ENCODE data around the gene WWC2. TPM values are rescaled to one million over a fixed set of nuclear protein-coding genes. Genes with fewer than 3 reads are reported as not detected.

WWC2 gene
- total RNA-seq, 4 donors from 2014 or later: 28.2 to 38.5 (median 37.0) TPM

GRCh38 chr4:183253451-183253850, 154.4 kb downstream of the WWC2 start:
- TF ChIP-seq, protein P1, sequence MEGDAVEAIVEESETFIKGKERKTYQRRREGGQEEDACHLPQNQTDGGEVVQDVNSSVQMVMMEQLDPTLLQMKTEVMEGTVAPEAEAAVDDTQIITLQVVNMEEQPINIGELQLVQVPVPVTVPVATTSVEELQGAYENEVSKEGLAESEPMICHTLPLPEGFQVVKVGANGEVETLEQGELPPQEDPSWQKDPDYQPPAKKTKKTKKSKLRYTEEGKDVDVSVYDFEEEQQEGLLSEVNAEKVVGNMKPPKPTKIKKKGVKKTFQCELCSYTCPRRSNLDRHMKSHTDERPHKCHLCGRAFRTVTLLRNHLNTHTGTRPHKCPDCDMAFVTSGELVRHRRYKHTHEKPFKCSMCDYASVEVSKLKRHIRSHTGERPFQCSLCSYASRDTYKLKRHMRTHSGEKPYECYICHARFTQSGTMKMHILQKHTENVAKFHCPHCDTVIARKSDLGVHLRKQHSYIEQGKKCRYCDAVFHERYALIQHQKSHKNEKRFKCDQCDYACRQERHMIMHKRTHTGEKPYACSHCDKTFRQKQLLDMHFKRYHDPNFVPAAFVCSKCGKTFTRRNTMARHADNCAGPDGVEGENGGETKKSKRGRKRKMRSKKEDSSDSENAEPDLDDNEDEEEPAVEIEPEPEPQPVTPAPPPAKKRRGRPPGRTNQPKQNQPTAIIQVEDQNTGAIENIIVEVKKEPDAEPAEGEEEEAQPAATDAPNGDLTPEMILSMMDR (IDR thresholded peaks at IDR 0.05): no peak
- no peak for TF ChIP-seq EP300 (IDR thresholded peaks at IDR 0.05)
- no peak for TF ChIP-seq POLR2AphosphoS5 (IDR thresholded peaks at IDR 0.05)
- no peak for TF ChIP-seq POLR2A (IDR thresholded peaks at IDR 0.05; ENCODE audit: low read depth)
- H3K27ac ChIP-seq (replicated peaks in 1 of 4): no peak overlapping the region
- H3K9me3 ChIP-seq: no peaks in the 10 kb centered on the region
- H3K36me3 ChIP-seq: peaks cover 4 to 69% (median 34%) of the 10 kb centered on the region in 4 donors
- WGBS: 71% methylated on average over 1 of the region's 1 CpG
- H3K27me3 ChIP-seq: no peaks in the 10 kb centered on the region
- no peak for DNase-seq (ENCODE audit: extremely low spot score)
- no peak overlapping the region for H3K4me3 ChIP-seq
- intact Hi-C loops (cut with DNase I): no loop called here
- peaks cover 3 to 20% (median 14%) of the 10 kb centered on the region in 4 donors for H3K4me1 ChIP-seq

GRCh38 chr4:183254162-183254561, 155.1 kb downstream of the WWC2 start:
- no peak for DNase-seq (ENCODE audit: extremely low spot score)
- Histone ChIP-seq H3K27me3 (no peaks in the 10 kb centered on the region), H3K9me3 (no peaks in the 10 kb centered on the region), H3K36me3 (peaks cover 0 to 69% (median 29%) of the 10 kb centered on the region in 4 donors), H3K4me1 (peaks cover 3 to 20% (median 14%) of the 10 kb centered on the region in 4 donors), H3K4me3 (no peak overlapping the region), H3K27ac (replicated peaks in 1 of 4) (no peak overlapping the region)
- intact Hi-C loops (cut with DNase I): no loop called here
- TF ChIP-seq POLR2AphosphoS5 (IDR thresholded peaks at IDR 0.05) (no peak), EP300 (IDR thresholded peaks at IDR 0.05) (no peak), POLR2A (IDR thresholded peaks at IDR 0.05; ENCODE audit: low read depth) (no peak)
- TF ChIP-seq, protein P1 (IDR thresholded peaks at IDR 0.05): no peak
- 65% methylated on average over 6 of the region's 6 CpGs for WGBS

DNA sequence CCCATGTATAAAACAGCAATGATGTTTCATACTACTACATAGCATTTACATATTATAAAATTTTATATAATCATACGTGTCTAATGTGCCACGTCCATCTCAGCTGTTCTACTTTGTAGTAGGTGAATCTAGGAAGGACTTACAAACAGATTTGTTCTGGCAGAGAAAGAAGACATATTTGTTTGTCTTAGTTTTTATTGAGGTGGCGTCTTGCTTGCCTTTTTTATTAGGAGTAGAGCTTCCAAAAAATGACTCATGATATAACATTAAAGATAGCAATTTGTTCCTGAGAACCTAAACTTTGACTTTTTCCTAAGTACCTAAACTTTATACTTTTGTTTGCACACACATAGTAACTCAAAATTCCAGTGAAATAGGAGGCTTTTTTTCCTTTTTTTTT, 156.4 kb downstream of the WWC2 start:
- intact Hi-C loops (cut with DNase I): no loop called here
- no peak overlapping the region for H3K27ac ChIP-seq (replicated peaks in 1 of 4)
- DNase-seq (ENCODE audit: extremely low spot score): no peak
- no peaks in the 10 kb centered on the region for H3K27me3 ChIP-seq
- WGBS: 79% methylated on average over 3 of the region's 3 CpGs
- no peaks in the 10 kb centered on the region for H3K9me3 ChIP-seq
- H3K4me1 ChIP-seq: peaks cover 3 to 20% (median 14%) of the 10 kb centered on the region in 4 donors
- peaks cover 4 to 72% (median 33%) of the 10 kb centered on the region in 4 donors for H3K36me3 ChIP-seq
- H3K4me3 ChIP-seq: no peak overlapping the region
- no peak for TF ChIP-seq POLR2AphosphoS5 (IDR thresholded peaks at IDR 0.05)

DNA sequence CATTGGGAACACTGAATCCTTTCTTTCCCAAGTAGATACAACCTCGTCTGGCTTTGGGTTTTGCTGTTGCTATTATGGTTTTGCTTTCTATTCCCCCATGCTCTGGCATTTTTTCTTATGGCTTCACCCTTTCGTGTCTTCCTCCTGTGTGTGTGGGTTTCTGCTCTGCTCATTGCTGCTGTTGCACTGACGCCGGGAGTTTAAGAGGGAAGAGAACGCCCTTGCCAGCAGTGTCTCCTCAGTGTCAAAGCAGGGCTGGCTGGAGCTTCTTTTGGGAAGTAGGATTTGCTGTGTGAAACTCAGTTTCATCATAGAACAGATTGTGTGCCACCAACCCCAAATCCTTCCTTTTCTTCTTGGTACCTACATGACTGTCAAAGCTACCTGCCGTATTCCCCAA, 157.3 kb downstream of the WWC2 start:
- no peak for DNase-seq (ENCODE audit: extremely low spot score)
- H3K36me3 ChIP-seq: peaks cover 10 to 72% (median 36%) of the 10 kb centered on the region in 4 donors
- intact Hi-C loops (cut with DNase I): loop anchor here (2.0 kb wide), 1 partner anchor 184 kb away; no protein-coding TSS in a partner anchor
- H3K9me3 ChIP-seq: no peaks in the 10 kb centered on the region
- TF ChIP-seq POLR2AphosphoS5 (IDR thresholded peaks at IDR 0.05): no peak
- TF ChIP-seq, protein P1 (IDR thresholded peaks at IDR 0.05): no peak
- no peak for TF ChIP-seq POLR2A (IDR thresholded peaks at IDR 0.05; ENCODE audit: low read depth)
- no peak for TF ChIP-seq EP300 (IDR thresholded peaks at IDR 0.05)
- peak overlapping the region in 3 of 4 donors; percentile 4 to 34 (median 15) for H3K27ac ChIP-seq (replicated peaks in 1 of 4)
- WGBS: 43% methylated on average over 6 of the region's 6 CpGs
- H3K27me3 ChIP-seq: no peaks in the 10 kb centered on the region
- H3K4me1 ChIP-seq: peaks cover 3 to 20% (median 14%) of the 10 kb centered on the region in 4 donors
- H3K4me3 ChIP-seq: no peak overlapping the region

DNA sequence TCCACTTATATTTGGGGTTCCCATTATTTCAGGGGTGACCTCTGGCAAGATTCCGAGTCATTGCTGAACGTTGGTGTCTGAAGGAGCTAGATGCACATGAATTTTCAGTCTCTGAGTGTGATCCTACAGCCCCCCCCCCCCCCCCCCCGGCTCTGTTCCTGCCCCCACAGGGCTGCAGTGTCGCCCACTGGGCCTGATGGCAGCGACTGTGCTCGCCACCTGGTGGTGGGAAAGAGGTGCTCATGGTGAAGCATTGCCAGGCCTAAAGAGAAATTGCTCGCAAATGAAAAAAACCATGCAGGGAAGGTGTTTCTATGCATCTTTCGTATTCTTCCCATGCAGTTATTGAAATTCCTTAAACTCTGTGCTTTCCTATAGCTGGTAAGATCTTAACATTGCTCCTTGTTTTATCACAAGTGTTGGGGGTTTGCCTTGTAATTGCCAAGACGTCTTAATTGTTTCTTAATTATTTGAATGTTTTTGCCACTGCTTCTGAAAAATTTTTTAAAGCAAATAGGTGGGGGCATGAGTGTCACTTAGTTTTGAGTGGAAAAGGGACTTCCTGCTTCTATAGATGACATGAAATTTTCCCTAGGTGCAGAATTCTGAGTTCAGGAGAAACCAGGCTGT, 157.8 kb downstream of the WWC2 start:
- H3K27me3 ChIP-seq: no peaks in the 10 kb centered on the region
- intact Hi-C loops (cut with DNase I): loop anchor here (2.0 kb wide), 1 partner anchor 184 kb away; no protein-coding TSS in a partner anchor
- TF ChIP-seq POLR2AphosphoS5 (IDR thresholded peaks at IDR 0.05): no peak
- TF ChIP-seq, protein P1 (IDR thresholded peaks at IDR 0.05): peak; percentile 51 to 69 (median 67)
- WGBS: 41% methylated on average over 9 of the region's 9 CpGs
- no peaks in the 10 kb centered on the region for H3K9me3 ChIP-seq
- peaks cover 6 to 23% (median 16%) of the 10 kb centered on the region in 4 donors for H3K4me1 ChIP-seq
- no peak overlapping the region for H3K4me3 ChIP-seq
- H3K36me3 ChIP-seq: peaks cover 11 to 71% (median 39%) of the 10 kb centered on the region in 4 donors
- peak overlapping the region in 3 of 4 donors; percentile 4 to 34 (median 15) for H3K27ac ChIP-seq (replicated peaks in 1 of 4)
- DNase-seq (ENCODE audit: extremely low spot score): no peak

All from esophagus muscularis mucosa (tissue), 4 donors.